HG03460 (cell line): ENCODE results near the gene TRIML2.
"Not testable (repeated sequence)": the region's sequence is repeated elsewhere in the genome, so short reads cannot be mapped to it uniquely, and the experiment has no call there.

Experiments used
- ATAC-seq: cut with Tn5 transposase; IDR thresholded peaks from one replicate; pipeline ENCODE4 v1.9.1; 2021; ENCODE audit not compliant: unreplicated experiment

TRIML2 gene

DNA sequence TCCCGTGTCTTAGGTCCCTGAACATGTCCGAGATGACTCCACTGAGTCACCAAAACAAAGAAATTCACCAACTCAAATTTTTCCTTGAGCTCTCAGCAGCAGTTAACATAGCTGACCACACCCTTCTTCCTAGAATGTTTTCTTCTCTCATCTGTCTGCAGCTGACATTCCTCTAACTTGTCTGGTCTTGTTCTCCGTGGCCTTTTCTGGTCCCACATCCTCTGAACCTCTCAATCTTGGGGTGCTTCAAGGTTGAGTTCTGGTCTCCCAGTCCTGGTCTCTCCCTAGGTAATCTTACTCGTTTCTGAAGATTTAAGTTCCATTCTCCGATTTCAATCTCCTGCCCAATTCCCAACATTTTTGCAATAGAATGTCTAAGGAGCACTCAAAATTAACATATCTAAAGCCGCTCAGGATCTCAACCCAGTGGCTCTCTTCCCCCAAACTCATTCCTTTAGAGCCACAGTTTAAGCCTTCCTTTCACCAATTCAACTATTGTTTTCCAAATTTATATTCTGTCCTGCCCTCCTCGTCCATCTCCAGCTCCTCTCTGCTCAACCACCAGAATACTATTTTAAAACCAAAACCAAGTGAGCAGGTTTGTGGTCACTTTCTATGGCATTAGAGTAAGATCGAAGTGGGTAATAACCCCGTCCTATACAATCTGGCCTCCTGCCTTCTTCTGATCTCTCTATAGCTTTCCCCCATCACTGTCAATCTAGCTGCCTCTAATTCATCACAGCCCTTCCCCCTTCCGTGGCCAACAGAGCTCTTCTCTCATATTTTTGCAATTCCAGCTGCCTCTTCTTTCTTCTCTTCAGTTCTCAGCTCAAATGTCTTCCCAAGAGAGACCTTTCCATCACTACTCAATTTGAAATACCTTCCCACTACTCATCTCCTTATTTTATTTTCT lies 1.2 kb downstream of the TRIML2 start:
- ATAC-seq: no peak

DNA sequence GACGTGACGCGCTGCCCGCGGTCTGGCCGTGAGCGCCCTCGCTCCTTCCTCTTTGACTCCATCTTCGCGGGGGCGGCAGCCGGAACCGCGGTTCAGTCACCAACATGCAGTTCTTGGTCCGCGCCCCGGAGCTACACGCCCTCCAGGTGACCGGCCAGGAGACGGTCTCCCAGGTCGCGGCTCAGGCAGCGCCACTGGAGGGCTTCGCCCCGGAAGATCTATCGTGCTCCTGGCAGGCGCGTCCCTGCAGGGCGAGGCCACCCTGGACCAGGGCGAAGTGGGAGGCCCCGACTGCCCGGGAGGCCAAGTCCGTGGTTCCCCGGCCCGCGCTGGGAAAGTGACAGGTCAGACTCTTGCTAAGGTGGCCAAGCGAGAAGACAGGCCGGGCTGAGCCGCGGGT lies 2.9 kb downstream of the TRIML2 start:
- ATAC-seq: no peak

DNA sequence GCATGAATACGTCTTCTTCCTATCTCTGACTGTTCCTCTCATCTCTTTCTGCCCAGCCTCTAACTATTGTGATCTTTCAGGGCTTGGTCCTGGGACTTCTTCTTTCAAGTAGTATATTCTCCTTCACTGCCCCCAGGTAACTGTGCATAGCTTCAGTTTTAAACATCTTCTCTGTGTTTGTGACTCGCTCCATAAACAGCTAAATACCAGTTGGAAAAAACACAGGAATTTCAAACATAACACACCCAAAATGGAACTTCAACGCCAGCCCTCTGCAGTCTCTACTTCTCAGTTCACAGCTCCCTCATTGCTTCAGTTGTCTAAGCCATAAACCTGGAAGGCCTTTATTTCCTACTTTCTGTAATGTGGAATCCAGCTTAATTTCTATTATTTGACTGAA lies 16.6 kb downstream of the TRIML2 start:
- no peak for ATAC-seq

DNA sequence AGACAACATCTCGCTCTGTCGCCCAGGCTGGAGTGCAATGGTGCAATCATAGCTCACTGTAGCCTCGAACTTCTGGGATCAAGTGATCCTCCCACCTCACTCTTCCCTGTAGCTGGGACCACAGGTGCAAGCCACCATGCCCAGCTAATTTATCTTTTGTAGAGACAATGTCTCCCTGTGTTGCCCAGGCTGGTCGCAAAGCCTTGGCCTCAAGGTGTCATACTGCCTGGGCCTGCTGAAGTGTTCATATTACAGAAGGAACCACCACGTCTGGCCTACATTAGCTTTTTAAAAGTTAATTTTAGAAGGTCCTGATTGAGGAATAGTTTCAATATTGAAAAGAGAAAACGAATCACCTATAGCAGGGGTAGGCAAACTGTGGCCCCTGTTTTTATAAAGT lies 22.5 kb downstream of the TRIML2 start:
- ATAC-seq: no peak

DNA sequence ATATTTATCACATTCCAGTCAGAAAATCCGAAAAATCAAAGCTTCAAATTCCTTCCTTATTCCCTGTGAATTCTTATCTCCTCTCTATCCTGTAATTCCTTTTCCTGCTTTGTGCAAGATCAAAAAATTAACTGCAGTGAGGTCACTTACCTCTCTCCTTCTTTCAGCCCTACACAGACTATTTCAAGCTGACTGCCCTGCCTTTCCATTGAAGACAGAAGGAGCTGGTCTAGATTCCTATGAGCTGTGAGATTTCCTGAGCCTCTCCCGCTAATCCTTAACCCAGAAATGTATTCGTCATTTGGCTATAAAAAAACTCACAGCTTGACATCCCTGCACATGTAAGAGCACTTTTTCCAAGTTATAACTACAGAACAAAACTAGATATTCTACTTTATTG lies 26.6 kb downstream of the TRIML2 start:
- no peak for ATAC-seq

DNA sequence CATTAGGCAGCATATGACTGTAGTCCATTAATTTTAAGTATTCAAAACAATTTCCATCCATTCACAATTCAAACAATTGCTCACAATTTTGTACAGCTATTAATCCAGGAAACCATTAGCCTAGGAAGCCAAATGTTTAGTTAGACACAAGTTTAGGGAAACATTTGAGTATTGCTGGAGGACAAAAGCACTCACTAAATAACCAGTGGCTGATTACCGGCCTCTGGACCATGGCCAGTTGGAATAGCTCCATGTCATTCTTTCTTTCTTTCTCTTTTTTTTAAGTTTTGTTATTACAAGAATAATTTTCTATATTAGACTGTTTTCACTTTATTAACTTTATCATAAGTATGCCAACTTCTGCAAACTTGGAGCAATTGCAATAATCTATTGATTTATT lies 31.3 kb downstream of the TRIML2 start:
- ATAC-seq: no peak

DNA sequence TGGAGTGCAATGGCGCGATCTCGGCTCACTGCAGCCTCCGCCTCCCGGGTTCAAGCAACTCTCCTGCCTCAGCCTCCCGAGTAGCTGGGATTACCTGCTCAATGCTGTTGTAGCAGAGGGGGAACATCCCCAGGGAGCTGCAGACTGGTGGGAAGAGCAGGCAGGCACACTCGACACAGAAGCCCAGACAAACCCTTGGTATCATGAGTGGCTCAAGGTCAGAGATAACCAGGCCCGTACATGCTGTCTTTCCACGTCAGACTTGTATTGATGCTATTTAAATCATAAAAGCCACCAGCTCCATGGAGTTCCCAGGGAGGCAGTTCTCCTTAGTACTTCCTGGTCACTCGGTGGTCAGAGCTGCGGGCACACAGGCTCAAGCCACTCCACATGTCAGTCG lies 33.2 kb downstream of the TRIML2 start:
- no peak for ATAC-seq

DNA sequence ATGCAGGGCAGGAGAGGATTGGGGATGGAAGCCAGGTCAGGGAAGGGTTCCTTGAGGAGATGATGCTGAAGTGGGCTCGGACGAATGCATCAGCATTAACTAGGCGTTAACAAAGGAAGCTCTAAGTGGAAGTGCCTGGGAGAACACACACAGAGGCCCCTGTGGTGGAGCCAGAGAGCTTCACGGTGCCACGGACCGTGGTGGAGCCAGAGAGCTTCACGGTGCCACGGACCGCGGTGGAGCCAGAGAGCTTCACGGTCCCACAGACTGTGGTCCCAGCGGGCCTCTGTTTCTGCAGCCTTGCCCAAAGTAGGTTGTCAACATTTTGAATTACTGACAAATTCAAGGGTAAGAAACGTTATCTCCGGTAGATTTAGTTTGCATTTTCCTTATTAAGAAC lies 48.3 kb downstream of the TRIML2 start:
- no peak for ATAC-seq

DNA sequence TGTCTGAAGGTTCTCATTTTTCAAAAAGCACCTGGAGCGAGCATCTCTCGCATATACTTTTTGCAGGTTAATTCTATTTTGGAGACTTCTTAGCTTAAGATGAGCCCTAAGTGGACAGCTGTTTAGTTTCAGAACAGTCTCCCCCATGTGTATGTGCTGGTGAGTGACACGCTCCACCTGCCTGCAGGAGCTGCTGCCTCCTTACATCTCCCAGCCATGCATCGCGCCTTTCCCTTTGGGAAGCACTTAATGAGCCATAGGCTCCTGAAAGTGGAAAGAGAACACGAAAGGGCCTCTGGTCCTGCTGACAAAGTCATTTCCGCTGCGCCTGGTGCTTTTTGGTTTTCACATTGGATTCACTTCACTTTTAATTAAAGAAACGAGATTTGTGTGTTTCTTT lies 56.1 kb downstream of the TRIML2 start:
- ATAC-seq: no peak

DNA sequence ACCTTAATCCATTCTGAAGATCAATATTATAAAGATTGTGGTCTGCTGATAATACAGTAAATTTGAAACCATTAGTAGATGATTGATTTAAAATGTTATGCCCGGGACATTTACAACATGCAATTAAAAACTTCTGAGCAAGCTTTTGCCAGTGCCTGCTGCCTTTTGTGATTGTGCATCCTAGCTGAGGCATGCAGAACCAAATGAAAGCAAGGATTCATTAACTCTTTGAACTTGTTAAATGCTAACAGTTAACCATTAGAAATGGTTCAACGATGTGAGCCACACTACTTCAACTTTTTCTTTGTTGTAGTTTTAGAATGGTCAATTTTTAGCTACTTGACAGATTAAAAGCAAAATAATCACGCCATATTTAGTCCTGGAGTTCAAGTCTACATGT lies 62.7 kb downstream of the TRIML2 start:
- no peak for ATAC-seq

DNA sequence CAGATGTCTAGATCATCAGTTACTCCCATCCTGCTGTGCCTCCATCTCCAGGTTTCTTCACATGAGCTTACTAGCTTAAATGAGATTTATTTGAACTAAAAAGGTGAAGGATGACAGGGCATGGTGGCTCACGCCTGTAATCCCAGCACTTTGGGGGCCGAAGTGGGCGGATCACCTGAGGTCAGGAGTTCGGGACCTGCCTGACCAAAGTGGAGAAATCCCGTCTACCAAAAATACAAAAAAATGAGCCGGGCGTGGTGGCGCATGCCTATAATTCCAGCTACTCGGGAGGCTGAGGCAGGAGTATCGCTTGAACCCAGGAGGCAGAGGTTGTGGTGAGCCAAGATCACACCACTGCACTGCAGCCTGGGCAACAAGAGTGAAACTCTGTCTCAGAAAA lies 63.9 kb downstream of the TRIML2 start:
- ATAC-seq: not testable (repeated sequence)

DNA sequence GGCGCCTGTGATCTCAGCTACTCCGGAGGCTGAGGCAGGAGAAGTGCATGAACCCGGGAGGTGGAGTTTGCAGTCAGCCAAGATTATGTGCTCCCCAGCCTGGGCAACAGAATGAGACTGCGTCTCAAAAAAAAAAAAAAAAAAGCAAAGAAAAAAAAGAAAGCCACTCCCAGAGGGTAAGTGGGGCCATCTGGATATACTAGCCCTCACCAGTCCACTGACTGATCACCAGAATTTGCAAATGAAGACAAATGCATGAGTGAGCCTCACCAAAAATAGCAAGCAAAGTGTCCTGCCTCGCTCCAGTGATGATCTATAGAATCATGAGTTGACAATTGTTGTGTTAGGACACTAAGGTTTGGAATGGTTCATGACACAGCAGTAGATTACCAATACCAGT lies 66.2 kb downstream of the TRIML2 start:
- no peak for ATAC-seq

DNA sequence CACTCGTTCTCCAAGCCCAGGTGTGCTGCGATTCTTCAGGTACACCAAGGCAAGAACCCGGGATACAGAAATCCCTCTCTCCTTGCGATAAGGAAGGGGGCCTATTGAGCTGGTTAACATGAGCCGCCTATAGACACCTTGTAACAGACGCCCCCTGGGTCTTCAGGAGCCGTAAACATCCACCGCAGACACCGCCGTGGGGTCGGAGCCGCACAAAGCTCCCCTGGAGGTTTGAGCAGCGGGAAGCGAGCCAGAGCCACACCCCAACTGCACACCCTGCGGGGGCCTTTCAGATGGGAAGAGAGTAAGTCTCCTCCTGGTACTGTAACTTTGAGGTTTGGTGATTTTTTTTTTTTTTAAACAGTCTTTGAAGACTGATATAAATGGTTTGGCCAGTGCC lies 67.2 kb downstream of the TRIML2 start:
- ATAC-seq: no peak

DNA sequence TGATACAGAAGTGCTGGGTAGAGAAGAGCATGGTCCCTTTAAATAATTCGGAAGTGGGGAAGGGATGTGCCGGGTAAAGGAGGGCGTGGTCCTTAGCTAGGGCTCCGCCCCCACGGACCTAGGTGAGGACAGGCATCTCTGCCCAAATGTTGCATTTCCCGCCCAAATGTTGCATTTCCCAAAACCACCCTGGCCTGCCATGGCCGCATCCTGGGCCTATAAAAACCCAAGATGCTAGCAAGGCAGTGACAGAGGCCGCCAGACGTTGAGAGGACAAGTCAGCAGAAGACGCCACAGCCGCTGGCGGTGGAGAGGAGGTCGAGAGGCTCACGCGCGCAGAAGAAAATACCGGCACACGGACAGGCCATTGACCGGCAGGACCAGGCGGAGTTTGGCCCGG lies 67.7 kb downstream of the TRIML2 start:
- ATAC-seq: no peak
